Stimulated activated CD8-positive, alpha-beta memory T cell treated with anti-CD3 and anti-CD28 coated beads, Interleukin-7, amount 100 ng/mL, for 48 hours (primary cell): Measurements from ENCODE around the gene C1orf52.

Source experiments
- DNase-seq, 2 donors: peaks; one replicate each; pipeline ENCODE4 v3.0.0-alpha.2; 2020; ENCODE audit warnings: low read depth in 1 of 2; ENCODE audit errors: extremely low read depth in 1 of 2

Gene C1orf52

DNA sequence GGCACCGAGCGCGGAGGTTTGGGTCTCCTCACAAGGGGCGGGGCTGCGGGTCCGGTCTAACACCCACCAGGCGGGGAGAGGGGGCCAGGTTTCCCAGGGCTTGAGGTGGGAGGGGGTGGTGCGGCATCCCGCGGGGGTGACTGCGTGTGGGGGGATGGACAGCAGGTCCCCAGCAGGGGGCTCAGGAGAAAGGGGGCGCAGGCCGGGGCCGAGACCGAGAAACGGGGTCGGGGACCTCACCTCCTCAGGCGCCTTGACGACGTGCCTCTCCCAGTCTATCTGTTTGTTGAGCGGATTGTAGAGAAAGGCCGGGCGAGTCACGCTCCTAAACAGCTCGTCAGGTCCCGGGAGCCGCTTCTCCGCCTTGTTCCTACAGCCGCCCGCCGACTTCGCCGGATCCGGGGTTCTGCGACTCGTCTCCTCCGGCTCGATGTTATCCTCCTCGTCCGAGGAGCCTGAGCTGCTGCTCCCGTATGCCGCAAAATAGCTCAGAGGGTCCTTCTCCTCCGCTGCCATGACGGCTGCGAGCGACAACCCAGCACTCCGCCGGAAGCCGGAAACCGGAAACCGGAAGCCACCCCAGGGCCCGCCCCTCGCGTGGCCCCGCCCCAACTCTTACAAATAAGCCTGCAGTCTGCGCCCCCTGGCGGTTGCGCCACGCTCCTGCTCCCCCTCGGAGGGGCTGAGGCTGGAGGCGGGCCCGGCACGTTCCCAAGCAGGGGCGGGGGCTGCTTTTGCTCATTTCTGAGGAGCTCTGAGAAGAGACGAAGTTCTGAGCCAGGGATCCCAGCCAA is at the start of gene C1orf52:
Gene C1orf52 (minus strand): TSS at position 545 of the 794 bp plus-strand sequence. CDS start 29 bp downstream, at position 516.
- DNase-seq: peak; percentile 82 to 93

DNA sequence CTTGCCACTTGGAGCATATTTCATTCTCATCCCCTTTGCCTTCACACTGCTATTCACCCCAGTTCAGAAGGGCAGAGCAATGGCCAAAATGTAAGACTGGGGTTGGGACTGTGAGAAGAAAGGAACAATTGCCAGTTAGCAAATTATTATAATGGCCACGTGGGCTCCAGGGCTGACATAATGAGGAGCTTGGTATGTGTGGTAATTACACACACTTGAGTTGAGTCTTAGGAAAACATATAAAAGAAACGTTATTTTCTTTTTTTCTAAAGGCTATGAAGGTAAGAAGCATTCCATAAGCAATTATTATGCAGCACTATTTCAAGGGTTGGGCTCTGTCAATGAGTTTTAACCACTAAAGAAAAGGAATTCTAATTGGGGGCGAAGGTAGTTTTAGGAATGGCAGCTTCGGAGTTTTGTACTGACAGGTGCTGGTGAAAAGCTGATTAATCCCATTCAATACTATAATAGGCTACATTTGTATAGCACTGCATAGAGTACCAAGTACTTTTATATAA is 49.4 kb upstream of the C1orf52 start:
- no peak for DNase-seq

DNA sequence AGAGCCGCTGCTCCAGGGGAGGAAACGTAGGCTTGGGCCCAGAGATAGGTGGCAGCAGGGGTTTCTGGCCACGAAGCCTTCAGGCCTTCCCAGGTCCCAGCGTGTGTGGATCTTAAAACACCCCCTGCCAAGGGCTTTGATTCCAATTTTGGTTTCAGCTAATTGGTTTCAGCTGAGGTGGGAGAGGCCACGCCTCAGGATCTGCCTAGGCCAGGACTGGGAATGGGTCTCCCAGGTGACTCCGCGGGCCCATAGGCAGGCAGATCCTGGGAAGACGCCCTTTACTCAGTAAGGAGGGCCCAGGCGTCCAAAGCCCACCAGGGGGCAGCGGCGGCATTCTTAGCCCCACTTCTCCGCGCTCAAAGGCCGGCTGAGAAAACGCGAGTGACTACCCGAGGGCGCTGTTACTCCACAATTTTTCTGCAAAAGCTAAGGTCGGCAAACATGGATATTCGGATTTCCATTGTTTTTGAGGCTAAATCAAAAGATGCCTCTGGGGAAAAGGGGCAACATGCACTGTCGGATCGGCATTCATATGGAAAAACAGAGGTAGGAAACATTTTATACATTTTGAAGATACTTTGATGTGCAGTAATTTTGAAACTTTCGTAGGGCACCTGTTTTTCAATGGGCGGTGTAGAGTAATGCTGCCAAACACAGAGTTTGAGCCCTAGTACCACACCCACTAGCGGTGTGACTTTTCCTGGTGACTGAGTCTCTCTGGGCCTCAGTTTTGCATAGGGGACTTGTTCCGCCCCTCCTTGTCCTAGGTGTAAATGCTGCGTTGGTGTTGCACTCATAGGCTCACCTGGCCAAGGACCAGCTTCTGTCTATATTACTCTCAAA is 48.7 kb upstream of the C1orf52 start:
- DNase-seq: peak; percentile 27 to 47

DNA sequence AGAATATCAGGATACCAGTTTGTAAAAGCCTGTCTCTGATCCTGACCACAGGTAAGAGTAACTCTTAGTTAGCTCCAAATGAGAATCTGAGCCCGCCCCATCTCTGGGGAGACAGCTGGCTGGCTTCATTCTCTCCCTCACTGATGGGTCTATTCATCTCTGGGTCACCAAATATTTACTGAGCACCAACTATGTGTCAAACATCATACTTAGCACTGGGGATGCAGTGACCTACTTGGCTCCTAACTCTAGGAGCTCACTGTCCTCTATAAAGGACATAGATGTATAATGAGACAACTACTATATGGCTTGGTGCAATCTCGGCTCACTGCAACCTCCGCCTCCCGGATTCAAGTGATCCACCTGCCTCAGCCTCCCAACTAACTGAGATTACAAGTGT is 46.8 kb upstream of the C1orf52 start:
- DNase-seq: no peak

DNA sequence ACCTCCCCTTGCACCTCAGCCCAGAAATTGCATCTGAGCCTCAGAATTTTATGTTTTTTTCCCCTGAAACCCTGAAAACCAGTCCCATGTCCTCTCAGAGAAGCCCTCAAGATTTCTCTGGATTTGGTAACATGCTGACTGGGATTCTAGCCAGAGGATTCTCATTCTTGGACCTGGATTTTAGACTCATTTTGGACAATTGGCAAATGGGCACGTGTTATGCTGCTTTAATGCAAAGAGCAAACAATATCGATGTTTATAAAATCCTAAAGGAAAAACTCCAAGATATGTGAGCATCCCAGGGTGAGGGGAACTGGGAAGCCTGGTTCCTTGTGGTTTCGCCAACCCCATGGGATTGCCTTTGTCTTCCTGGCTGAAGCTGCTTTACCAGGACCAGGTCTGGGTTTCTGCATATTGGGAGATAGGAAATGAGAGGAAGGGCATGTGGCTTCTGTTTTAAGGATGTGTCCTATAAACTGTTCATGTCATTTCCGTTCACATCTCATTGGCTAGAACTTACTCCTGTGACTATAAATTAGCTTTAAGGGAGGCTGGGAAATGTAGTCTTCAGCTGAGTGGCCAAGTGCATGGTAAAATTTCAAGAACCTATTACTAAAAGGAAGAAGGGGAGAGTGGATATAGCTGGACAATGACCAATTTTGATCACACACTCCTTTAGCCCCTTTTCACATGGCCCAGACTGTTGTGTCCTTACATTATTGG is 44.1 kb upstream of the C1orf52 start:
- DNase-seq: no peak

DNA sequence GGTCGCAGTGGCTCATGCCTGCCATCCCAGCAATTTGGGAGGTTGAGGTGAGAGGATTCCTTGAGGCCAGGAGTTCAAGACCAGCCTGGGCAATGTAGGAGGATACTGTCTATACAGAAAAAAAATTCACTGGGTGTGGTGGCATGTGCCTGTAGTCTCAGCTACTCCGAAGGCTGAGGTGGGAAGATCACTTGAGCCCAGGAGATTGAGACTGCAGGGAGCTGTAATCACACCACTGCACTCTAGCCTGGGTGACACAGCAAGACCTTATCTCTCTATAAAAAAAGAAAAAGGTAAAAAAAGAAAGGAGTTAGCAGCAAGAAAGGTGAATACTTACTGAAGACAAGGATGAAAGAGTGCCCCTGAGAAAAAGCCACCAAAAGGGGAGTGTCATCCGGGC is 40.7 kb upstream of the C1orf52 start:
- DNase-seq: no peak

DNA sequence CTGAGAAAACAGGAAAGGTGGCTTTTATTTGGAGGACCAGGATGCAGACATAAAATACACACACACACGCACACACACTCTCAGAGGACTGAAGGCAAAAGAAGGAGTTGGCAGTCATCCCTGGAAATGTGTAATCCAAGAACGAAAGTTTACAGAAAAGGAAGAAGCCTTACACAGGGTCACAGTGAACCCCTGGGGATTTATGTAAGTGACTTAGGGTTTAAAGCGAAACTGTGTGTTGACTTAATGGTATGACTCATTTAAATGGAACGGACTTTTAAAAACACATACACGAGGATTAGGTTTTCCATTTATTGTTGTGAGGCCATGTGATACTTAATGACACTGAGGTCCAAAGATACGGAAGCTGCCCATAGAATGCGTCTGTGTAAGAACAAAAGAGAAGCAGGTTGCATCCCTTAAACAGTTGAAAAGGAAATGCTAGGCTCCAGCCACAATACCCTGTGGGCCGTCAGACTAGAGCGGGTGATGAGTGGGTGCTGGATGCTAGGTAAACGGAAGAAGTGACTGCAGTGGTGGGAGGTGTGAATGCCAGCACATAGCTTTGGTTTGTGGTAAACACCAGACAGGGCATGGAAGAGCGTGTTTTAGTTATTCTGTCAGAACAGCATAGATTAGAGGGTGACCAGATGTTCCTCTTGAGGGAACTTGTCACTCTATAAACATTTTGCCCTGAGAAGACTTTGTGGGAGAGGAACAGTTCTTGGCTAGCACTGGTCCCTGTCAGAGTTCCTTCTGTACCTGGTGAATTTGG is 38.6 kb upstream of the C1orf52 start:
- peak; percentile 61 to 82 for DNase-seq

DNA sequence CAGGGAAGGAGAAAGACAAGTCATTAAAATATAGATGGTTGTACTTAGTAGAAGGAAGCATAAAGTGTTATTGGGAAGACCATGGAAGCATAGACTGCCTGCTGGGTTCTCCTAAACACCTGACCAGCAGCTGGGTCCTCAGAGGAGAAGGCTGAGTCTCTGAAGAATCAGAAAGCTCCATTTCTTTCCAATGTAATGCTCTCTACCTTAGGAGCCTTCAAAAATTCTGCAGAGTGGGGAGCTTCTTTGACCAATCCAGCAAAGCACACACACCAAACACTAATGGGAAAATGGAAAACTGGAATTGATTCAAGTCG is 38.0 kb upstream of the C1orf52 start:
- DNase-seq: no peak

DNA sequence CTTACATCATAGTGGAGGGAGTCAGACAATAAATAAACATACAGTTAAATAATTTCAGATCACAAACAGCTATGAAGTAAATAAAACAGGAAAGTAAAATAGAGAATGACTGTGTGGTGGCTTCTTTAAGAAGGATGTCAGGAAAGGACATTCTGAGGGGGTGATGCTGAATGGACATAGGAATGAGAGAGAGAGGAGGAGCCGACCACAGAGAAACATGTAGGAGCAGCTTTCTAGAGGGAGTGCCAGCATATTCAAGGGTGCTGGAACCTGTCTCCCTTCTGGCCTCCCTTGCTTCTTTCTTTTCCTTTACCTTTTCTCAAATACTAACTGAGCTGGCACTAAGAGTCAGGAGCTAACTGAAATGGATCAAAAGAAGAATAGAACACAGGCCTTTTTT is 37.5 kb upstream of the C1orf52 start:
- DNase-seq: no peak

DNA sequence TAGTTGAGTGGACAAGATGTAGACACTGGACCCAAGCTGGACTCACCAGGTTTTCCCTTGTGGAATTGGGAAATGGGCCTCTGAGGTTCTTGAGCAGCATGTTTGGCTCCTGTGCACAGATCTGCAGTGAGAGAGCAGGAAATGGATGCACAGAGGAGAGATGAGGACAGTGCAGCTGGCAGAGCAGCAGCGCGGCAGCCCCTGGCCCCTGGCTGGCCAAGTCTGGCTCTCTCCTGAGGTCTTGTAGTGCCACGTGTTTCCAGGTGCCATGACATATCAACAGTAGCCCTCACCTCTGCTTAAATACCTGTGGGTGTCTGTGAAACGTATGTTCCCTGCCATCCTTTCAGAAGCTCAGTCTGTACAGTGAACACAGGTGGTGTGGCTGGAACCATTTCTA is 36.2 kb upstream of the C1orf52 start:
- no peak for DNase-seq

DNA sequence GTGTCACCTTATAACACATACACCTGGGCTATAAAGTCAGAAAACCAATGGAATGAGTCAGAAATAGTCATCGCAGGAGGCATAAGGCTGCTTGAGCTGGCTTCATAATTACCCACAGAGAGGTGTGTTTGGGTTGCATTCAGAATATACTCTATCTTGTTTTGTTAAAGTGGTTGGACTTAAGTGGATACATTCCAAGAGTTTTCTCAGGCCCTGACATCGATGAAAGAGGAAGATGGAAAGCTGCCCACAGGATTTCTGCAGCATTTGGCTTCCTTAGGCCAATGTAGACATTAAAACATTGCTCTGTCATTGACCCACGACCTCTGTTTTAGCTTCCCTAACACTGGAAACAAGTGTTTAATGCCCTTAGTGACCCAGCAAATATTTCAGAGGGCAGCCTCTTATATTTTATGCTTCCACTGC is 35.6 kb upstream of the C1orf52 start:
- DNase-seq: no peak

DNA sequence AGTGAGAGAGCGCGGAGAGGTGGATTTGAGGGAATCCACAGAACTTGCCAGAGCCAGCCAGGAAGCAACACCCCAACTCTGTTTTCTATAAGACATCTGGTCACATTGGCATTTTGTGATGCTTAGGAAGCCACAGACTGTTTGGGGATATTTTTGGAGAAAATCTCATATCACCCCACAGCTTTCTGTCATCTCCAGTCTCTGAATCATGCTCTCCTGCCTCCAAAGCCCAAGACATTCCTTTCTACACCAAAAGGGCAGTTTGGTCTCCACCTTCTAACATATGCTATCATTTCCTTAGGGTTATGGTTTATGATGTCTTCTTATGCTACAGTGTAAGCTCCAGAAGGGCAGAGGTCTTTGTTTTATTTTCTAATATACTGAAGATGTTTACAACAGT is 31.4 kb upstream of the C1orf52 start:
- no peak for DNase-seq

DNA sequence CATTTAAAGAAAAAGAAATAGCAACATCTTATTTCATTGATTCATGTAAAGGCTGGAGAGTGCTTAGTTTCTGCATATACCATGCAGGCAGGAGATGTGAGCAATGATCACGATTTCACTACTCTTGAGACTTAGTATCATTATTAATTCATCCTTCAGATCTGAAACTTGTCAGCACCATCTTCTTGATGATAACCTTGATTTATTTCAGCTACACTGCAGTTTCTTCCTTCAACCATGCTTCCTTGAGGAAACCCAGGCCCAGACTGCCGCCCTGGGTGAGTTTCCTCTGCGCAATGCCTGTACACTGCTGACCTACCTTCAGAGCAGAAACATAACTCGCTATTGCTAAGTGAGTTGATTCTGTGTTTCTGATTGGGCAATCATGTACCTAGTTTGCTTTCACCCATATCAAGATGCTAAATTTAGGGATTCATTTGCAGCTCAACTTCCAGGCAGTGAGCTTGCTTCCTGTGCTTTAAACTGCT is 30.4 kb upstream of the C1orf52 start:
- DNase-seq: no peak

DNA sequence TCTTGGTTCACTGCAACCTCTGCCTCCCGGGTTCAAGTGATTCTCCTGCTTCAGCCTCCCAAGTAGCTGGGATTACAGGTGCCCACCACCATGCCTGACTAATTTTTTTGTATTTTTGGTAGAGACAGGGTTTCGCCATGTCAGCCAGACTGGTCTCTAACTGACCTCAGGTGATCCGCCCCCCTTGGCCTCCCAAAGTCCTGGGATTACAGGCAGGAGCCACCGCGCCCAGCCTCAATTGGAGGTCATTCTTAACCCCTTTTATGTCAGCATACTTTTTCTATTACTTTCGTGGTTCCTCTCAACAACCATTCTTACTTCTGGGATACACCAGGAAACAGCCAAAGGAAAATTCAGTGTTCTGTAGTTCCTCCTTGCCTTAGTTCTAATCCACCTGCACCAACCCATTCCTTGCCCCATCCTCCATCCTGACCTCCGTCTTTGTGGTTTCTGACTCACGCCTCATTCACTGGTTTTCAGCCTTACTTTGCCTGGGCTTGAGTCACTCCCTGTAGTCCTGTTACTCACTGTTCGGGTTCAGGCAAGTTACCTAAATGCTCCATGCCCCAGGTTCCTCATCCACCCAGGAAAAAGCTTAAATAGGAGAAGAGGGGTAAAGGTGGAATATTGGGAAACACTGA is 29.9 kb upstream of the C1orf52 start:
- DNase-seq: peak in 1 of 2 donors; percentile 36

DNA sequence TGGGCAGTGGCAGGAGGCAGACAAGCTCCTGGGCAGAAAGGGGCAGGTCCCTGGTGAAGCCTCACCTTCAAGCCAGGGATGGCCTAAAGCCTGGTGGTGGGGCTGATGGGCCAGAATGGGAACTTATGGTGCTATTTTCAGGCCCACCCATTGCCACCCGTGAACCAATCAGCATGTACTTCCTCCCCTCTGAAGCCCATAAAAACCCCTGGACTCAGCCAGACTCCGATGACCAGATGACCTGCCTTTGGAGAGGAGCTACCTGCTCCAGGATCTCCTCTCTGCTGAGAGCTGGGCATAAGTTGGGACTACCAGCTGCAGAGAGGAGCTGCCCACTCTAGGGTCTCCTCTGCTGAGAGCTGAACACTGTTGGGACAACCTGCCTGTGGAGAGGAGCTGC is 24.7 kb upstream of the C1orf52 start:
- no peak for DNase-seq

DNA sequence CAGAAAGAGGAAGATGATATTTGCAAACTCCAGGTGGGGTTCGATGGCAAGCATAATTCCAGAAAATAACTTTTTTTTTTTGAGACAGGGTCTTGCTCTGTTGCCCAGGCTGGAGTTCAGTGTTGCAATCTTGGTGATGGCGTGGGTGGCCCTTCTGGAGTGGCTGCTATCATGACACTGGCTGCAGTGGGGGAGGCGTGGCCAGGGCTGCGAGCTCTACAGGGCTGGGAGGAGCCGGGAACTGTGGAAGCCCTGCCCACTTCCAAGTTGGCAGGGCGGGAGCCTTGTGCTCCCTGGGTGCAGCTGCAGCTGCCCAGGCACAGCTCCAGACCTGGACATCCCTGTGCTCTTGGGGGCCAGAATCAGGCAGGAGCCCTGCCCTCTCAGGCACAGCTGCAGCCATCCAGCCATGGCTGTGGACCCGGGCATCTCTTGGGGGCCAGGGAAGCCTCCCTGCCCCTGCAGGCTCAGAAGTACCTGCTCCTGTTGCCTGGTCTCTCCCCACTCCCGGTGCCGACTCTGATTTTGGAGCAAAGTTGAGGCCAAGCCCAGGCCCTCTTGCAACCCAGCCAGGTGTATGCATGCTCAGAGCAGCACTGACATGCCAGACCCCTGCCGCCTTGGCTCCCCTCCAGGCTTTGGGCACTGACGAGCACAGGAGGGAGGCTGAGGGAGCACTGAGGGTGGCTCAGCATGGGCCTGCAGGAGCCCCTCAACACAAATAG is 24.2 kb upstream of the C1orf52 start:
- no peak for DNase-seq

DNA sequence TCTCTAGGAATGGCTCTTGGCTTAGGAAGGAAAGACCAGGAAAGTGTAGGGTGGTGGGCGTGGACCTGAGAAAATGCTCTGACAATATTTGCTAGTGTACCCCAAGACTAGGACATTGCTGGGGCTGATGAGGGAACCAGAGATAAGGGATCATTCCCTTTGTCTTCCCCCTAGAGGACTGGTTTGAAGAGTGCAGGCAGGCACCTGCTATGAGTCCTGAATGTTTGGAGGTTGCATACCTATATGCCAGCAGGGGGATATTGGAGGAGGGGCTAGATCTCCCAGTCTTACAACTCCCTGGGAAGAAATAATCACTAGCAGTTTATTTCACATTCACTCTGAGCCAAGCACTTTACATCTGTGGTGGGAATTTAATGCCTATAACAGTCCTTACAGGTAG is 23.0 kb upstream of the C1orf52 start:
- no peak for DNase-seq

DNA sequence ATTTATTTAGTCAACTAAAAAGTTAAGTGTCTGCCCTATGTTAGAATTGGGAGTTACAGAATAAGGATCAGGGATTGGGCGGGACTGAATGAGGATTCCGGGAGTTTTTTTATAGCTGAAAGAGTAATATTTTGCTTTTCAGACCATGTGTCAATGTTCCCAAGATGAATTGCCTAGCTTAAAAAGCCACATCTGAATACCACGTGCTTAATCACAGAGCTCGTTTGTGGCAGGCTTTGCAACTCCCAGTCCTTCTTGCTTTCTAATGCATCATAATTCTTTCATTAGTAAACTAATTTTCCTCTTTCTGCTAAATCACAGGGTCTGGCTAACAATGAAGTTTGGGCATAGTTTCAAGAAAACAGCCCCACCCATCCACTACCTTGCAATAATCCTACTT is 21.2 kb upstream of the C1orf52 start:
- DNase-seq: no peak

DNA sequence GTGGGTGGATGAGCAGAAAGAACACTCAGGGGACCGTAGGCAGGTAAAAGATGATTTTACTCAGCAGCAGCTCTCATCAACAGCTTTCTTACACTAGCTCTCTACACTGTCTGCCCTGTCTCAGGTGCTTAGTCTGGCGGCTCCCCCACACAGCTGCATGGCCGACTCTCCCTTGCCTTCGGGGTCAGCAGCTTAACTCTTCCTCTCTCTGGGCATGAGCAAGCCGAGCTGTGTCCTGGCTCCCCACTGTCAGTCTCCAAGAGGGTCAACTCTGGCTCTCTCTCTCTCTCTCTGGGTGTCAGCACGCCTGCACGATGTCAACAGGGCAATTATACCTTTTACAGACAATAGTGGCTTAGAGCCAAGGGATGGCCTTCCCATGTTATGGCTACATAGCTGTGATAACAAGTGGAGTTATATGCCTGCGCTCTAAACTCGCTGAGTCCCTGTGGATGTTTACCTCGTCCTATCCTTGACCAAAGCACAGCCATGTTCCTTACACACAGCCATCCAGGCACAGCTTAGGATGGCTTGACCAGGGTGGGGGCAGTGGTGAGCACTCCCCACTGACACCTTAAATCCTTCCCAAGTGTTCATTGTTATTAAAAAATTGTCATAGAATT is 20.1 kb upstream of the C1orf52 start:
- DNase-seq: no peak
